Breast epithelium (tissue), 4 donors: ENCODE measurements around the gene TNS3. TPM values are rescaled to one million over a fixed set of nuclear protein-coding genes. Genes with fewer than 3 reads are reported as not detected.

ENCODE experiments used
- DNase-seq, 2 donors: peaks; one replicate each; pipeline ENCODE4 v3.0.0-alpha.2; 2019; ENCODE audit warnings: low spot score in 2 of 2
- H3K27ac ChIP-seq, 2 donors: fragments of 200-600 bp; sonication (generic) in 1 of 2; one replicate each; pipeline ENCODE4 v1.5.1; 2016 to 2019; ENCODE audit warnings: mild to moderate bottlenecking in 1 of 2
- H3K27me3 ChIP-seq, 2 donors: fragments of 200-600 bp; sonication (generic) in 1 of 2; one replicate each; pipeline versions ENCODE4 v1.5.1 to v1.6.0; 2017 to 2019; ENCODE audit warnings: control low read depth in 1 of 2, mild to moderate bottlenecking in 1 of 2
- H3K36me3 ChIP-seq: fragments of 200-600 bp; one replicate; pipeline ENCODE4 v1.5.1; 2019
- H3K4me1 ChIP-seq, 2 donors: fragments of 200-600 bp; sonication (generic); one replicate each; pipeline ENCODE4 v1.5.1; 2016 to 2019; ENCODE audit warnings: control low read depth in 1 of 2
- H3K4me3 ChIP-seq, 3 donors: fragments of 200-600 bp; sonication (generic); 1 replicate in 2 of 3; 2 replicates in 1 of 3; pipeline ENCODE4 v1.5.1; 2016 to 2019; ENCODE audit warnings: mild to moderate bottlenecking in 3 of 3, moderate library complexity in 2 of 3
- H3K9me3 ChIP-seq, 2 donors: fragments of 200-600 bp; sonication (generic) in 1 of 2; one replicate each; pipeline ENCODE4 v1.5.1; 2016 to 2019; ENCODE audit warnings: control low read depth in 1 of 2
- POLR2A ChIP-seq: fragments of 450-650 bp; IDR thresholded peaks from one replicate; pipeline ENCODE4 v1.6.1; 2016; ENCODE audit warnings: antibody characterized with exemption, mild to moderate bottlenecking, moderate library complexity
- POLR2AphosphoS5 ChIP-seq, 3 donors: sonication (generic); formaldehyde crosslinking; IDR thresholded peaks; one replicate each; pipeline ENCODE4 v1.6.1; 2017; ENCODE audit warnings: antibody characterized with exemption in 3 of 3
- intact Hi-C: fragments of 100-400 bp; cut with DNase I; formaldehyde crosslinking; loops from one replicate; pipeline ENCODE4 v1.15.1; 2023; ENCODE audit warnings: low total_unique reads
- total RNA-seq, 3 donors: library from RNA; depleted of rRNA; stranded (reverse); fragments of >200 nt; gene quantifications; one replicate each; pipeline ENCODE4 v1.1.0, GENCODE V29; 2016
- TF ChIP-seq, protein P1 (sequence below), 3 donors: fragments of 450-650 bp; IDR thresholded peaks; one replicate each; pipeline ENCODE4 v1.5.1; 2016 to 2017; ENCODE audit warnings: antibody characterized with exemption in 3 of 3, mild to moderate bottlenecking in 3 of 3, moderate library complexity in 3 of 3

The TNS3 gene
- total RNA-seq, 3 donors from 2014 or later: 41.0 to 78.1 (median 56.2) TPM

DNA sequence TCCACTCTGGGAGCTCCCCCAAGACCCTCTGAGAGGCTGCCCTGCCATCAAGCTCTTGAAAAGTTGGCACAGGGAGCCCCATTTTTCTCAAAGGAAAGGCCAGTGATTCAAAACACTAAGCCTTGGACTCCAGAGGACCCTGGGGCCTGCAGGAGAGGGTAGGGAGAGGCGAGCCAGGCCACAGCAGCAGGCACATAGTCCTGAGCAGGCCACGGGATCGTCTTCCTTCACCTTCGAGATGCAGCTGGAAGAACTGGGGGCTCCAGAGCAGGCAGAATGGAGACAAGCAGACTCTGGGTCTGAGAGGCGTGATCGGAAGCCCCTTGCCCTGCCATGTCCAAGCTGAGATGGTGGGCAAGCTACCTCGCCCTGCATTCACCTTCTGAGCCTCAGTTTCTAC is 13.9 kb downstream of the TNS3 start:
- no peaks in the 10 kb centered on the region for H3K36me3 ChIP-seq
- H3K27me3 ChIP-seq: no peaks in the 10 kb centered on the region
- intact Hi-C loops: no loop called here
- no peaks in the 10 kb centered on the region for H3K9me3 ChIP-seq
- peaks cover 10 to 12% of the 10 kb centered on the region in 2 donors for H3K4me1 ChIP-seq
- DNase-seq: no peak
- no peak overlapping the region for H3K27ac ChIP-seq
- H3K4me3 ChIP-seq: no peak overlapping the region
- TF ChIP-seq POLR2AphosphoS5 (IDR thresholded peaks at IDR 0.05): no peak
- TF ChIP-seq POLR2A: no peak
- TF ChIP-seq, protein P1, sequence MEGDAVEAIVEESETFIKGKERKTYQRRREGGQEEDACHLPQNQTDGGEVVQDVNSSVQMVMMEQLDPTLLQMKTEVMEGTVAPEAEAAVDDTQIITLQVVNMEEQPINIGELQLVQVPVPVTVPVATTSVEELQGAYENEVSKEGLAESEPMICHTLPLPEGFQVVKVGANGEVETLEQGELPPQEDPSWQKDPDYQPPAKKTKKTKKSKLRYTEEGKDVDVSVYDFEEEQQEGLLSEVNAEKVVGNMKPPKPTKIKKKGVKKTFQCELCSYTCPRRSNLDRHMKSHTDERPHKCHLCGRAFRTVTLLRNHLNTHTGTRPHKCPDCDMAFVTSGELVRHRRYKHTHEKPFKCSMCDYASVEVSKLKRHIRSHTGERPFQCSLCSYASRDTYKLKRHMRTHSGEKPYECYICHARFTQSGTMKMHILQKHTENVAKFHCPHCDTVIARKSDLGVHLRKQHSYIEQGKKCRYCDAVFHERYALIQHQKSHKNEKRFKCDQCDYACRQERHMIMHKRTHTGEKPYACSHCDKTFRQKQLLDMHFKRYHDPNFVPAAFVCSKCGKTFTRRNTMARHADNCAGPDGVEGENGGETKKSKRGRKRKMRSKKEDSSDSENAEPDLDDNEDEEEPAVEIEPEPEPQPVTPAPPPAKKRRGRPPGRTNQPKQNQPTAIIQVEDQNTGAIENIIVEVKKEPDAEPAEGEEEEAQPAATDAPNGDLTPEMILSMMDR (IDR thresholded peaks at IDR 0.05): no peak

DNA sequence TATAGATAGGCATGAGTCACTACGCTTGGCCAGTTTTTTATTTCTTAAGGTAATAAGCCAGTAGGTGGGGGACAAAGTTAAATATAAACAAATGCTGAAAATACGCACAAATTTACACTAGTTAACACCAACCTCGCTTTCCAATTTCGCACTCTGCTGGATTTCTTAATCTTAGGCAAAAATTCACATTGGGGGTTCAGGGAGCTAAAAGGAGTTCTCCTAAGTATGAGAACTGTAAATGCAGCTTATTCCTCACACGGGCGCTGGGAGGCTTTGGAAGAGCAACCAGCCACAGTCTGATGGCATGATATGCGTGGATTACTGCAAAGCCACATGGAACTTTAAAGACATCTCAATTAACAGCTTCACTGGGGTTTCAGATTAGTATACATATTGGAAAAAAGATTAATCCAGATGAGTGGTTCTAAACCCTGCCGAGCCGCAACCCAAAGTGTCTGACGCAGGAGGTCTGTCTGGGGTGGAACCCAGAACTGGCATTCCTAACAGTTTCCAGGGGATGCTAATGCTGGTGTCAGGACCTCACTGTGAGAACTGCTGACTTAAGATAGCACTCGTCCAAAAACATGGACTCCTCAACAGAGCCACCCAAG is 16.2 kb downstream of the TNS3 start:
- H3K27ac ChIP-seq: no peak overlapping the region
- no peak for DNase-seq
- H3K36me3 ChIP-seq: no peaks in the 10 kb centered on the region
- TF ChIP-seq POLR2A (no peak), POLR2AphosphoS5 (IDR thresholded peaks at IDR 0.05) (no peak)
- TF ChIP-seq, protein P1 (IDR thresholded peaks at IDR 0.05): no peak
- H3K4me1 ChIP-seq: peaks cover 0 to 7% of the 10 kb centered on the region in 2 donors
- H3K27me3 ChIP-seq: no peaks in the 10 kb centered on the region
- intact Hi-C loops: no loop called here
- H3K9me3 ChIP-seq: no peaks in the 10 kb centered on the region
- H3K4me3 ChIP-seq: no peak overlapping the region

DNA sequence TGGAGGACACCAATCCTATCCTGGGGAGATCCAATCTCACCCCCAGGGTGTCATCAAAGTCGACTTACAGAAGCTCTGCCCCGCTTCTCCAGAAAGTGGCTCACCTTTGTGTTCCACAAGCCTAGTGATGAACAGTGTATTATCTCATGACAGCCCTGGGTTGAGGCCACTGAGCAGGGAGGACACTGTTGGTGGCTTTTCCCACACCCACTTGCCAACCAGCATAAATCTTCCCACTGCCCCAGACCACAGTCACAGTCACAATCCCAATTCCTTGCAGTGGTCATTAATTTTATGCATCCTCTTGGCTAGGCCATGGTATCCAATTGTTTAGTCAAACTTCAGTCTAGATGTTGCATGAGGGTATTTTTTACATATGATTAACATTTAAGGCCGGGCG is 18.4 kb downstream of the TNS3 start:
- intact Hi-C loops: no loop called here
- no peak overlapping the region for H3K4me3 ChIP-seq
- no peak for DNase-seq
- no peaks in the 10 kb centered on the region for H3K9me3 ChIP-seq
- H3K27ac ChIP-seq: no peak overlapping the region
- H3K36me3 ChIP-seq: no peaks in the 10 kb centered on the region
- TF ChIP-seq, protein P1 (IDR thresholded peaks at IDR 0.05): no peak
- no peak for TF ChIP-seq POLR2A
- no peak for TF ChIP-seq POLR2AphosphoS5 (IDR thresholded peaks at IDR 0.05)
- H3K27me3 ChIP-seq: no peaks in the 10 kb centered on the region
- H3K4me1 ChIP-seq: no peaks in the 10 kb centered on the region

DNA sequence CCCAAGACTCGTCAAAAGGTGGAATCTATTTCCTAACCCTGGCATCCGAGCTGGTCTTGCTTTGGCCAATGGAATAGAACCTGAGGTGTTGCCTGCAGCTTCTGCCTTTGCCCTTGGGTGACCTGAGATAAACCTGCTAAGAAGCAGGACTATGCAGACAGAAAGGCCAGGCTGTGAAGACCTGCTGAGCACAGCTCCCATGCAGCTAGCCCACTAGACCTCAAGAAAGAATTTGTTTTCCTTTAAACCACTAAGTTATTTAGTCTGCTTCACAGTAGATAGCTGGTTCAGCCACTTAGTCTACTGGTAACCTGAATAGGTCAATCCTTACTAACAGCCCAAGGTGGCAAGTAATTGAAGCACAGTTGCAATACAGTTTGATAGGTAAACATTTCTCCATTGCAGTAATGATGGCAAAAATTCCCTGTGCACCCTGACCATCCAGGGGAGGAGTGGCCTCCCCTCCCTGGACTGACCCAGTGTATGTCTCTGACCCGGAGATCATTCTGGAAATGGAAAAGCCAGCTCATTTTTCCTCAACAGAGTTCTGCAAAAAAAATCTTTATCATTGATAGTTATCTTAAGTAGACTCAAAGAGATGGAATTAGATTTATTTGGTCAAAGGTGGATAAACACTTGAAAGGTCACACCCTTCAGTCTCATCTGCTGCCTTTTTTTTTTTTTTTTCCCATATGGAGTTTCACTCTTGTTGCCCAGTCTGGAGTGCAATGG is 20.0 kb downstream of the TNS3 start:
- intact Hi-C loops: no loop called here
- no peaks in the 10 kb centered on the region for H3K4me1 ChIP-seq
- no peaks in the 10 kb centered on the region for H3K36me3 ChIP-seq
- TF ChIP-seq, protein P1 (IDR thresholded peaks at IDR 0.05): no peak
- DNase-seq: no peak
- no peak overlapping the region for H3K4me3 ChIP-seq
- no peak overlapping the region for H3K27ac ChIP-seq
- no peaks in the 10 kb centered on the region for H3K27me3 ChIP-seq
- H3K9me3 ChIP-seq: no peaks in the 10 kb centered on the region

DNA sequence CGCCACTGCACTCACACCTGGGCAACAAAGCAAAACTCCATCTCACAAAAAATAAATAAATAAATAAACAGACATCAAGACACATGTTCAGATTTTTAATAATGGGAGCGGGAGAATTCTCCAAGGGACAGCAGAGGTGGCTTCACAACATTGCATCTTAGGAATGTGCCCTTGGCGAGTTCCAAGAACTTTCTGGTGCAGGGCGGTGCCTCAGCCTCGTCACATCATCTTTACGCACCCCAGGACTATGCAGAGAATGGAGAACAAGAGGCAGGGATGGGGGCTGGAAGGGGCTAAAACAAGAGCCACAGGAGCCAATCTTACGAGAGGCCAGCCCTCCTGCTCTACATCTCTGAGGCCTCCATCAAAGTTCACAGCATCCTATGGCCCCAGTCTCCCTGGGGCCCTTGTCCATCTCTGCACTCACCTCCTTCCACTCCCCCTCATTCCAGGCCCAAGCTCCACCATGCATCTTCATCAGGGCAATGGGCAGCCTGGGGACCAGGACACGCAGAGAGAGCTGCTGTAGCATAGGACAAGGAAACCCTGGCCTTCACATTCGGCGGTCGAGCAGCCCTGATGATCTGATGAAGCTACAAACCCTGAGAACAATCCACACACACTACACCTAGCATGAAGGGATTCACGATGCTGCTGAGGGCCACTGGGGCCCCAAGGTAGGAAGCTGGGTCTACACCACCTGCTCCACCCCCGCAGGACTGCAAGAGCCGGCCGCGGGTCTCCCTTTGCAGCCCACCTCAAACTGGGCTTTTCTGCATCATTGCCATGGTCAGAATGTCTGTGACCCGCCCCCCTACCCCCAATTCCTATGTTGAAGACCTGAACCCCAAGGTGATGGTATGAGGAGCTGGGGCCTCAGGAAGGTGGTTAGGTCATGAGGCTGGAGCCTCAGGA is 22.3 kb downstream of the TNS3 start:
- Histone ChIP-seq H3K36me3 (no peaks in the 10 kb centered on the region), H3K27me3 (no peaks in the 10 kb centered on the region), H3K4me1 (no peaks in the 10 kb centered on the region), H3K27ac (no peak overlapping the region), H3K9me3 (no peaks in the 10 kb centered on the region), H3K4me3 (no peak overlapping the region)
- intact Hi-C loops: no loop called here
- no peak for DNase-seq
- TF ChIP-seq, protein P1 (IDR thresholded peaks at IDR 0.05): no peak
- no peak for TF ChIP-seq POLR2A
- no peak for TF ChIP-seq POLR2AphosphoS5 (IDR thresholded peaks at IDR 0.05)
